Fibroblast of the aortic adventitia (primary cell): Measurements from ENCODE around the gene HOMER2. TPM values are rescaled to one million over a fixed set of nuclear protein-coding genes. Genes with fewer than 3 reads are reported as not detected.
A peak's percentile ranks its signal among the peaks of the same experiment; 100 is the strongest.

Experiments used
- DNase-seq: peaks from one replicate; pipeline ENCODE4 v3.0.0-alpha.2; 2010; ENCODE audit warnings: low read depth
- H3K4me3 ChIP-seq: 2 replicates; pipeline ENCODE4 v1.5.1; 2011; ENCODE audit warnings: low read depth, mild to moderate bottlenecking, control low read depth, low read length, moderate library complexity
- CTCF ChIP-seq: IDR thresholded peaks from 2 replicates; pipeline ENCODE4 v1.5.1; 2011; ENCODE audit warnings: mild to moderate bottlenecking, low read length, control low read depth, inconsistent platforms; ENCODE audit not compliant: insufficient read depth
- total RNA-seq: library from RNA; depleted of rRNA; stranded (reverse); fragments of >200 nt; gene quantifications from 2 replicates; pipeline ENCODE4 v1.2.3, GENCODE V29; 2012; ENCODE audit warnings: low replicate concordance

HOMER2 gene
- total RNA-seq, 1 donor, result 5.4 TPM

GRCh38 chr15:82856397-82857170 is 95.9 kb downstream of the HOMER2 start:
- DNase-seq, result no peak
- TF ChIP-seq CTCF, result no peak
- no peak overlapping the region for H3K4me3 ChIP-seq

- no peak for DNase-seq
- H3K4me3 ChIP-seq, result no peak overlapping the region
- TF ChIP-seq CTCF, result no peak
Observed at GRCh38 chr15:82855286-82856100, 97.0 kb downstream of the HOMER2 start.

GRCh38 chr15:82854554-82854953 is 98.0 kb downstream of the HOMER2 start:
- TF ChIP-seq CTCF, result no peak
- no peak overlapping the region for H3K4me3 ChIP-seq
- no peak for DNase-seq

- no peak for DNase-seq
- no peak overlapping the region for H3K4me3 ChIP-seq
- no peak for TF ChIP-seq CTCF
Observed at GRCh38 chr15:82852941-82853561, 99.5 kb downstream of the HOMER2 start.

GRCh38 chr15:82851981-82852511 is 100.5 kb downstream of the HOMER2 start:
- peak; percentile 81 for DNase-seq
- no peak overlapping the region for H3K4me3 ChIP-seq
- no peak for TF ChIP-seq CTCF

GRCh38 chr15:82851306-82851850 is 101.1 kb downstream of the HOMER2 start:
- no peak for DNase-seq
- H3K4me3 ChIP-seq, result no peak overlapping the region
- TF ChIP-seq CTCF, result no peak
